Breast epithelium (tissue), 3 donors: ENCODE data around the gene MTR.

Experiments
- CTCF ChIP-seq, 3 donors: fragments of 450-650 bp; IDR thresholded peaks; one replicate each; pipeline ENCODE4 v1.5.1; 2016 to 2017; ENCODE audit warnings: antibody characterized with exemption in 3 of 3, mild to moderate bottlenecking in 3 of 3, moderate library complexity in 3 of 3
- POLR2A ChIP-seq: fragments of 450-650 bp; IDR thresholded peaks from one replicate; pipeline ENCODE4 v1.6.1; 2016; ENCODE audit warnings: antibody characterized with exemption, mild to moderate bottlenecking, moderate library complexity
- POLR2AphosphoS5 ChIP-seq, 3 donors: sonication (generic); formaldehyde crosslinking; IDR thresholded peaks; one replicate each; pipeline ENCODE4 v1.6.1; 2017; ENCODE audit warnings: antibody characterized with exemption in 3 of 3

- TF ChIP-seq POLR2A (no peak), CTCF (IDR thresholded peaks at IDR 0.05) (no peak), POLR2AphosphoS5 (IDR thresholded peaks at IDR 0.05) (no peak)
Measured at GRCh38 chr1:236766506-236766905, 28.6 kb upstream of the MTR start.
